Lower leg skin (tissue), 3 donors: ENCODE data around the gene ANKH.

Source experiments
- POLR2A ChIP-seq, 2 donors: fragments of 450-650 bp; IDR thresholded peaks; one replicate each; pipeline ENCODE4 v1.6.1; 2016 to 2017; ENCODE audit warnings: antibody characterized with exemption in 2 of 2, mild to moderate bottlenecking in 1 of 2, moderate library complexity in 1 of 2
- TF ChIP-seq, protein P1 (sequence below), 3 donors: fragments of 450-650 bp; IDR thresholded peaks; one replicate each; pipeline ENCODE4 v1.5.1; 2016; ENCODE audit warnings: antibody characterized with exemption in 3 of 3, mild to moderate bottlenecking in 3 of 3, moderate library complexity in 2 of 3

DNA sequence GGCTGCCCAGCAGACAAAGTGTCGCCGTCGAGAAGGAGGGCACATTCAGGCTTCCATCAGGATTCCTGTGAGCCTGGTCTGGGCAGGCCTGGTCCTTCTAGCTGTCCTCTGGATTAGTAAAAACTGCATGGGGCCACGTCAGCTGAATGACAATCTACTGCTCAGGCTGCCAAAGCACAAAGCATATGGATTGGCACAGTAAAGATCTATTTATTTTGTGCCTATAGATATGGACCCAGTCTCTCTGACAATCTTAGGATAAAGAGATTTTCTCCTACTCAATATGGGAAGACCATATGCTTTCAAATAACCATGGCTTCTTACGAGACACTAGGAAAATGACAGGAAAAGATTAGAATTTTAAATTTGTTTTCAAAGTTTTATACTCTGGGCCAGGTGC lies 24.1 kb downstream of the ANKH start:
- TF ChIP-seq, protein P1, sequence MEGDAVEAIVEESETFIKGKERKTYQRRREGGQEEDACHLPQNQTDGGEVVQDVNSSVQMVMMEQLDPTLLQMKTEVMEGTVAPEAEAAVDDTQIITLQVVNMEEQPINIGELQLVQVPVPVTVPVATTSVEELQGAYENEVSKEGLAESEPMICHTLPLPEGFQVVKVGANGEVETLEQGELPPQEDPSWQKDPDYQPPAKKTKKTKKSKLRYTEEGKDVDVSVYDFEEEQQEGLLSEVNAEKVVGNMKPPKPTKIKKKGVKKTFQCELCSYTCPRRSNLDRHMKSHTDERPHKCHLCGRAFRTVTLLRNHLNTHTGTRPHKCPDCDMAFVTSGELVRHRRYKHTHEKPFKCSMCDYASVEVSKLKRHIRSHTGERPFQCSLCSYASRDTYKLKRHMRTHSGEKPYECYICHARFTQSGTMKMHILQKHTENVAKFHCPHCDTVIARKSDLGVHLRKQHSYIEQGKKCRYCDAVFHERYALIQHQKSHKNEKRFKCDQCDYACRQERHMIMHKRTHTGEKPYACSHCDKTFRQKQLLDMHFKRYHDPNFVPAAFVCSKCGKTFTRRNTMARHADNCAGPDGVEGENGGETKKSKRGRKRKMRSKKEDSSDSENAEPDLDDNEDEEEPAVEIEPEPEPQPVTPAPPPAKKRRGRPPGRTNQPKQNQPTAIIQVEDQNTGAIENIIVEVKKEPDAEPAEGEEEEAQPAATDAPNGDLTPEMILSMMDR (IDR thresholded peaks at IDR 0.05) = no peak
- TF ChIP-seq POLR2A (IDR thresholded peaks at IDR 0.05) = no peak
